GM19035 (cell line): ENCODE results near the gene DCDC2C.

Experiments used
- ATAC-seq: cut with Tn5 transposase; IDR thresholded peaks from one replicate; pipeline ENCODE4 v1.9.1; 2021; ENCODE audit not compliant: unreplicated experiment

The DCDC2C gene

DNA sequence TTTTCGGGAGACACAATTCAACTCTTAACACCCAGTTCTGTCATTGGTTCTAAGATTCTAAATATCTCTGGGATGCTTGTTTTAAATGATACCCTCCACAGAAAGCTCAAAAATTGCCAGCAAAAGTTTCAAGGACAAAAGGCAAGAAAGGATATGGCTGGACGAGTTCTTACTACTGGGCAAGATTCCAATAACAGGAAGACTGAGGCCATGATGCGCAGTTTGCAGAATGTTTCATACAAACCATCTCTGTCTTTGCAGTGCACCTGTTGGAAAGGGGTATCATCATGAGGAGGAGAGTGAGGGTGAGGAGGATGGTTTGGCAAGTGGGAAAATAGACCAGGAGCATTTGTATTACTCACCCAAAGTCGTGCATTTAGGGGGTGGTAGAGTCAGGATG is 172.8 kb downstream of the DCDC2C start:
- ATAC-seq = no peak

DNA sequence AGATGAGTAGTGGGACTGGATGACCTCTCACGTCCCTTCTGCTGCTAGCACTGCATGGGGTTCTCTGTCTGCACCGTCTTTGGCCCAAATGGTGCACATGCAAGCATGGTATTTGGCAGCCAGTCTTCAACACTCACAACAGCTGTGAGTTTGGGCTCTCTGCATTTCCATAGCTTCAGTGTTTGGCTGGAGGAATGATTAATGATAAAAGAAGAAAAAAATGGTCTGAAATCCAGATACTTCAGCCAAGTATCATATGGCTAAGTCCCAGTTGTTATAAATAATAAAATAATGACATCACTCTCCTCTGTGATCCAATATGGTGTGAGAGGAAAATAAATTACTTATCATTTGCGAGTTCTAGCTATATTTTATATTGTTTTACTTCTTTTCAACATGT is 173.3 kb downstream of the DCDC2C start:
- no peak for ATAC-seq

DNA sequence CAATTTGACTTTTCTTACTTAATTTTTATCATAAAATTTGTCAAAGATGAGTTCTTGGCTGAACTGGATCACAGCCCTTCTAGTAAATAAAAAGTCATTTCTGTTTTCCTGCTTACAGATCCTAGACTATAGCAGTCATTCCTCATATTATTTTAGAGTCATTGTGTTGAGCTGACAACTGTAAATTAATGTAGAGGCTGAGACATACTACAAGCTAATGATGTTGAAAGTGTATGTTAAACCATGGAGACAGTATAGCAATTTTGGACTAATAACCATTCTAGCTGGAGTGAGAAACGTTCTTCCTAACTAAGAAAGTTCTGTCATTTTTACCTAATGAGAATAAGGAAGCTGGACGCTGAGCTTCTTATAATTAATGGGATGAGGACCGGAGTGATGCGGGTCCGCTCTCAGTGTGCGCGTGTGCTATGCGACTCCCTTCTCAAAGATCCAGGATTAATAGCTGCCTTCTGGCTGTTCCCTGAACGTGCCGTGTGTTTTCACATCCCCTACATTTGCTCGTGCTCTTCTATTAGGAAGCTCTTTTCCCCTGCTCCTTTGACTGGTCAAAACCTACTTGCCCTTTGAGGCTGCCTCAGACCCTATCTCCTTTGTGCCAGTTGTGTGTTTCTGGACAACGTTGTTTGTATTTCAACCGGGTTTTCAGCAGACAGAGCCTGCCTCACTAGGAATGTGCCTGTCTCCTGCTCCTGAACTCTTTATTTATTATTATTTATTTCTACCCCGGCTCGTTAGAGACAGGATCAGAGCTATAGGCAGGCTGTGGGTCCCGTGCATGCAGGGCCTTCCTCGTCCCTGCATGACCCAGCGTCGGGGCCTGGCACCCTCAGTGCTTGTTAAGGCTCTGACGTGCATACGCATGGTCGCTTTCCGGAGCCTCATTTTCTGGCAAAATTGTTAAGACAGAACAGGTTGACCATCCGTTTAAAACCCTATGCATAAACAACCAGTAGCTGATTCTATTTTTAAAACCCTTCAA is 182.6 kb downstream of the DCDC2C start:
- ATAC-seq = no peak

DNA sequence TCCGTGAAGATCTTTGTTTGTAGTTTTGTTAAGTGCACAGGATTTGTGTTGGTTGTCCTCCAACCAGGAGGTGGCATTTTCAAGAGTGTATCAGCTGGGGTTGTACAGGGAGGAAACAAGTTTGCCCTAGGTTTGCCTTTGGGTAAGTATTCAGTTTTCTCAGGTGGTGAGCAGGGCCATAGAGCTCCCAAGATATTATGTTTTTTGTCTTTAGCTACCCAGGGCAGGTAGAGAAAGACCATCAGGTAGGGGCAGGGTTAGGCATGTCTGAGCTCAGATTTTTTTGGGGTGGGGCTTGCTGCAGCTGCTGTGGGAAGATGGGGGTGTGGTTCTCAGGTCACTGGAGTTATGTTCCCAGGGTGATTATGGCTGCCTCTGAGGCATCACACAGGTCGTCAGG is 191.6 kb downstream of the DCDC2C start:
- no peak for ATAC-seq
